Testis (tissue), 3 donors: ENCODE results near the gene ATXN7L1. TPM values are rescaled to one million over a fixed set of nuclear protein-coding genes. Genes with fewer than 3 reads are reported as not detected.

Experiments
- DNase-seq: peaks from one replicate; pipeline ENCODE4 v3.0.0-alpha.2; 2019
- H3K27ac ChIP-seq, 2 donors: fragments of 200-600 bp; sonication (generic); one replicate each; pipeline ENCODE4 v1.5.1; 2019
- H3K27me3 ChIP-seq: fragments of 200-600 bp; sonication (generic); one replicate; pipeline ENCODE4 v1.5.1; 2019
- H3K36me3 ChIP-seq: fragments of 200-600 bp; sonication (generic); one replicate; pipeline ENCODE4 v1.5.1; 2017; ENCODE audit warnings: low read depth; ENCODE audit errors: missing control alignments
- H3K4me1 ChIP-seq: fragments of 200-600 bp; sonication (generic); one replicate; pipeline ENCODE4 v1.5.1; 2019
- H3K4me3 ChIP-seq, 2 donors: fragments of 200-600 bp; sonication (generic); one replicate each; pipeline ENCODE4 v1.5.1; 2017 to 2019
- H3K9me3 ChIP-seq: fragments of 200-600 bp; sonication (generic); one replicate; pipeline ENCODE4 v1.5.1; 2017
- CTCF ChIP-seq, 3 experiments: fragments of 450-650 bp in 2 of 3; fragments of 200-600 bp in 1 of 3; sonication (generic) in 1 of 3; IDR thresholded peaks; one replicate each; pipeline ENCODE4 v1.5.1; 2016 to 2019; ENCODE audit warnings: antibody characterized with exemption in 3 of 3, mild to moderate bottlenecking in 2 of 3, moderate library complexity in 1 of 3
- POLR2A ChIP-seq: fragments of 450-650 bp; IDR thresholded peaks from one replicate; pipeline ENCODE4 v1.6.1; 2017; ENCODE audit warnings: antibody characterized with exemption, mild to moderate bottlenecking, moderate library complexity
- WGBS, 2 donors: methylation state at CpG; one replicate each; pipeline ENCODE4 v1.1.5; 2018; 5-methylcytosine and 5-hydroxymethylcytosine counted together
- intact Hi-C: fragments of 100-400 bp; cut with DNase I; formaldehyde crosslinking; loops from one replicate; pipeline ENCODE4 v1.15.1; 2023; ENCODE audit warnings: low total_unique reads
- polyA plus RNA-seq: library from polyadenylated mRNA; stranded (reverse); fragments of 350-450 nt; fragmentation: Illumina TruSeq; extraction: RNeasy Lipid Tissue Mini Kit (QIAGEN cat#74804); gene quantifications from one replicate; pipeline ENCODE4 v1.2.3, GENCODE V29; 2014; ENCODE audit warnings: low read depth, low replicate concordance; ENCODE audit not compliant: insufficient read depth
- total RNA-seq, 2 donors: library from RNA; depleted of rRNA; stranded (reverse); fragments of >200 nt; gene quantifications; one replicate each; pipeline ENCODE4 v1.2.3, GENCODE V29; 2016

Gene ATXN7L1
- total and polyA plus RNA-seq, 3 donors from 2014 or later: 35.7 to 61.7 (median 35.9) TPM

DNA sequence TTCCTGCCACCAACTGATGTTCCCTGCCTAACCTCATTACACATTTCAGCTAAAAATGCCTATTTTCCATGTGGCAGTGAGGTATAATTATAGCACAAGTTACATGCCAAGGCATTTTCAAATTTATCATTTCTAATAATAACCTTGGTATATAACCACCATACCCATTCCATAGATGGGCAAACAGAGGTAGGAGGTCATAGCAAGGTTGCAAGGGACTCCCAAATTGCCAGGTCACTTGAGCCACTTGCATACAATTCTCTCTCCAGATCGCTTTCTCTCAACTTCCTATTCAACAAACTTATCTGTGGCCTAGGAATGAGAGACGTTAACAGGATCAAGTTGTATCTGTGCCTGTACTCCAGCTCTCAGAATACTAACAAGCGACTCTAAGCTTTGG, 108.3 kb downstream of the ATXN7L1 start:
- Histone ChIP-seq H3K4me3 (no peak overlapping the region), H3K36me3 (no peaks in the 10 kb centered on the region), H3K9me3 (no peaks in the 10 kb centered on the region), H3K4me1 (no peaks in the 10 kb centered on the region), H3K27me3 (no peaks in the 10 kb centered on the region), H3K27ac (no peak overlapping the region)
- intact Hi-C loops: loop anchor here (10.0 kb wide), 2 partner anchors 247 to 277 kb away; no protein-coding TSS in a partner anchor
- 72 to 77% methylated on average over 3 of the region's 3 CpGs for WGBS, 2 donors
- no peak for TF ChIP-seq CTCF (IDR thresholded peaks at IDR 0.05)
- no peak for TF ChIP-seq POLR2A
- no peak for DNase-seq

GRCh38 chr7:105766421-105767073, 109.9 kb downstream of the ATXN7L1 start:
- H3K36me3 ChIP-seq: no peaks in the 10 kb centered on the region
- no peak overlapping the region for H3K4me3 ChIP-seq
- H3K27me3 ChIP-seq: no peaks in the 10 kb centered on the region
- H3K9me3 ChIP-seq: no peaks in the 10 kb centered on the region
- intact Hi-C loops: loop anchor here (10.0 kb wide), 2 partner anchors 248 to 278 kb away; no protein-coding TSS in a partner anchor
- no peak for DNase-seq
- WGBS, 2 donors: 92 to 94% methylated on average over 14 of the region's 14 CpGs
- H3K4me1 ChIP-seq: no peaks in the 10 kb centered on the region
- TF ChIP-seq CTCF (IDR thresholded peaks at IDR 0.05) (no peak), POLR2A (no peak)
- no peak overlapping the region for H3K27ac ChIP-seq

DNA sequence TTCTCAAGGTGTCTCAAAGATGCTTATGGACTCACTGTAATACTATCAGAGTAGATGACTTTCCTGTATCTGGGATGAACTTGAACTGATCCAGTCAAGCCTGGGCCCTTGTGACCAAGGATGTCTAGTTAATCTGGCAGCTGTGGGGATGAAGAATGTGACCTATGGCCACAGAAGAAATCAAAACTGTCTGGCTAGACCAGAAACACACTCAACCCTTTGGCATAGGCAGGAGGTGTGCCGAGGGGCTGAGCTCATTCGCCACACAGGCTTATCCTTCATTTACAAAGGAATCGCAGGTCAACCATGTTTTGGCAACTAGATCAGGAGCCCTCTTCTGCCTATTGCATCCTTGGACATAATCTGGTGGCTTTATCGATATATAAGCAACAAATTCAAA, 110.6 kb downstream of the ATXN7L1 start:
- no peak for DNase-seq
- intact Hi-C loops: loop anchor here (10.0 kb wide), 2 partner anchors 249 to 279 kb away; no protein-coding TSS in a partner anchor
- Histone ChIP-seq H3K4me3 (no peak overlapping the region), H3K9me3 (no peaks in the 10 kb centered on the region), H3K27me3 (no peaks in the 10 kb centered on the region), H3K36me3 (no peaks in the 10 kb centered on the region), H3K27ac (no peak overlapping the region), H3K4me1 (no peaks in the 10 kb centered on the region)
- 95 to 96% methylated on average over 4 of the region's 4 CpGs for WGBS, 2 donors
- no peak for TF ChIP-seq POLR2A
- TF ChIP-seq CTCF (IDR thresholded peaks at IDR 0.05): no peak

DNA sequence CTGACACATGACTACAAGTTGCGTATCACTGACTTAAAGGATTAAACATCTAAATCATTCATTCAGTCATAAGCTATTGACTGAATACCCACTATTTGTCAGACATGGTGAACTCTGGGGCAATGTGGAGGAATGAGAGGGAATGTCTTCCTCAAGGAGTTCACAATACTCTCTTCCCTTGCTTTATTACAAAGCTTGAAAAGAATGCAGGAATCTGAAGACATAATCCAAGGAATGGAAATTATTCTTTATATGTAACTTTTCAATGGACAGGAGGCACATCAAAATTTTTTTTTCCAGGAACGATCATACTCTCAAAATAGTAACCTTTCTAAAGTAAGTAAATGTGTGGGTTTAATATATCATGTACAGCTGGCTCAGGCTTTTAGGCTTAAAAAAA, 111.9 kb downstream of the ATXN7L1 start:
- H3K4me3 ChIP-seq: no peak overlapping the region
- no peaks in the 10 kb centered on the region for H3K4me1 ChIP-seq
- DNase-seq: no peak
- no peaks in the 10 kb centered on the region for H3K27me3 ChIP-seq
- TF ChIP-seq POLR2A: no peak
- no peaks in the 10 kb centered on the region for H3K36me3 ChIP-seq
- WGBS, 2 donors: 82 to 84% methylated on average over 2 of the region's 2 CpGs
- no peak overlapping the region for H3K27ac ChIP-seq
- no peaks in the 10 kb centered on the region for H3K9me3 ChIP-seq
- intact Hi-C loops: loop anchor here (10.0 kb wide), 2 partner anchors 250 to 280 kb away; no protein-coding TSS in a partner anchor

- Histone ChIP-seq H3K4me1 (no peaks in the 10 kb centered on the region), H3K9me3 (no peaks in the 10 kb centered on the region), H3K4me3 (no peak overlapping the region), H3K27me3 (no peaks in the 10 kb centered on the region), H3K36me3 (no peaks in the 10 kb centered on the region), H3K27ac (no peak overlapping the region)
- 93 to 96% methylated on average over 6 of the region's 6 CpGs for whole genome bisulfite sequencing, 2 donors
- TF ChIP-seq CTCF (IDR thresholded peaks at IDR 0.05) (no peak), POLR2A (no peak)
- no peak for DNase-seq
- intact Hi-C loops: loop anchor here (10.0 kb wide), 2 partner anchors 254 to 284 kb away; no protein-coding TSS in a partner anchor
Measured at GRCh38 chr7:105760551-105761447, 115.6 kb downstream of the ATXN7L1 start.
